ENCODE data around the gene GPC6. TPM values are rescaled to one million over a fixed set of nuclear protein-coding genes. Genes with fewer than 3 reads are reported as not detected.

Gene GPC6
- total RNA-seq, 1 donor from 2014 or later: 50.3 TPM

GRCh38 chr13:93653776-93654175 lies 427.2 kb downstream of the GPC6 start:
- H3K9me3 Mint-ChIP-seq (ENCODE audit: low read depth): peaks cover 13% of the 10 kb centered on the region
- peaks cover 4% of the 10 kb centered on the region for H3K36me3 Mint-ChIP-seq (ENCODE audit: insufficient read depth)
- no peak for DNase-seq (ENCODE audit: low spot score, unreplicated experiment)
- no peak for TF ChIP-seq CTCF (IDR thresholded peaks at IDR 0.05; ENCODE audit: unreplicated experiment)
- no peaks in the 10 kb centered on the region for H3K27me3 Mint-ChIP-seq
- H3K4me1 Mint-ChIP-seq (ENCODE audit: low read depth): peaks cover 6% of the 10 kb centered on the region
- no peak overlapping the region for H3K27ac Mint-ChIP-seq
- no peak overlapping the region for H3K4me3 Mint-ChIP-seq (ENCODE audit: low read depth)

- Mint-ChIP-seq H3K27me3 (no peaks in the 10 kb centered on the region), H3K4me3 (ENCODE audit: low read depth) (no peak overlapping the region), H3K9me3 (ENCODE audit: low read depth) (peaks cover 18% of the 10 kb centered on the region), H3K36me3 (ENCODE audit: insufficient read depth) (peaks cover 6% of the 10 kb centered on the region), H3K27ac (no peak overlapping the region), H3K4me1 (ENCODE audit: low read depth) (peaks cover 5% of the 10 kb centered on the region)
- DNase-seq (ENCODE audit: low spot score, unreplicated experiment): no peak
- no peak for TF ChIP-seq CTCF (IDR thresholded peaks at IDR 0.05; ENCODE audit: unreplicated experiment)
These were observed 428.5 kb downstream of the GPC6 start for GRCh38 chr13:93655154-93655553.

GRCh38 chr13:93660391-93661063 lies 433.9 kb downstream of the GPC6 start:
- H3K27me3 Mint-ChIP-seq: no peaks in the 10 kb centered on the region
- H3K4me1 Mint-ChIP-seq (ENCODE audit: low read depth): no peaks in the 10 kb centered on the region
- H3K9me3 Mint-ChIP-seq (ENCODE audit: low read depth): peaks cover 18% of the 10 kb centered on the region
- no peak for TF ChIP-seq CTCF (IDR thresholded peaks at IDR 0.05; ENCODE audit: unreplicated experiment)
- peaks cover 6% of the 10 kb centered on the region for H3K36me3 Mint-ChIP-seq (ENCODE audit: insufficient read depth)
- H3K27ac Mint-ChIP-seq: no peak overlapping the region
- DNase-seq (ENCODE audit: low spot score, unreplicated experiment): no peak
- no peak overlapping the region for H3K4me3 Mint-ChIP-seq (ENCODE audit: low read depth)

- H3K4me1 Mint-ChIP-seq (ENCODE audit: low read depth): no peaks in the 10 kb centered on the region
- H3K4me3 Mint-ChIP-seq (ENCODE audit: low read depth): no peak overlapping the region
- no peaks in the 10 kb centered on the region for H3K36me3 Mint-ChIP-seq (ENCODE audit: insufficient read depth)
- H3K27ac Mint-ChIP-seq: no peak overlapping the region
- DNase-seq (ENCODE audit: low spot score, unreplicated experiment): no peak
- H3K27me3 Mint-ChIP-seq: no peaks in the 10 kb centered on the region
- H3K9me3 Mint-ChIP-seq (ENCODE audit: low read depth): no peaks in the 10 kb centered on the region
- TF ChIP-seq CTCF (IDR thresholded peaks at IDR 0.05; ENCODE audit: unreplicated experiment): no peak
These were observed 444.3 kb downstream of the GPC6 start for GRCh38 chr13:93670866-93671265.

GRCh38 chr13:93672996-93673395 lies 446.4 kb downstream of the GPC6 start:
- H3K27me3 Mint-ChIP-seq: no peaks in the 10 kb centered on the region
- TF ChIP-seq CTCF (IDR thresholded peaks at IDR 0.05; ENCODE audit: unreplicated experiment): no peak

More at GRCh38 chr13:93672996-93673395, 446.4 kb downstream of the GPC6 start:
- DNase-seq (ENCODE audit: low spot score, unreplicated experiment): no peak
- H3K9me3 Mint-ChIP-seq (ENCODE audit: low read depth): no peaks in the 10 kb centered on the region
- H3K27ac Mint-ChIP-seq: no peak overlapping the region
- H3K4me1 Mint-ChIP-seq (ENCODE audit: low read depth): peaks cover 6% of the 10 kb centered on the region
- H3K4me3 Mint-ChIP-seq (ENCODE audit: low read depth): no peak overlapping the region
- H3K36me3 Mint-ChIP-seq (ENCODE audit: insufficient read depth): no peaks in the 10 kb centered on the region

All from progenitor cell of endocrine pancreas (in vitro differentiated cells).